SKM-1 treated with dmso at 0.1 percent for 144 hours (cell line): ENCODE results near the gene SCN1A.
"Not testable (repeated sequence)": the region's sequence is repeated elsewhere in the genome, so short reads cannot be mapped to it uniquely, and the experiment has no call there.

Source experiments
- DNase-seq: peaks from one replicate; lab custom pipeline; 2025; ENCODE audit not compliant: unreplicated experiment; lab: John Stamatoyannopoulos, UW

SCN1A gene

GRCh38 chr2:166127217-166128155 is at the start of gene SCN1A:
SCN1A (minus strand) TSS chr2:166128020; CDS start chr2:166073621, 54,399 bp downstream.
- peak; percentile 54 for DNase-seq

DNA sequence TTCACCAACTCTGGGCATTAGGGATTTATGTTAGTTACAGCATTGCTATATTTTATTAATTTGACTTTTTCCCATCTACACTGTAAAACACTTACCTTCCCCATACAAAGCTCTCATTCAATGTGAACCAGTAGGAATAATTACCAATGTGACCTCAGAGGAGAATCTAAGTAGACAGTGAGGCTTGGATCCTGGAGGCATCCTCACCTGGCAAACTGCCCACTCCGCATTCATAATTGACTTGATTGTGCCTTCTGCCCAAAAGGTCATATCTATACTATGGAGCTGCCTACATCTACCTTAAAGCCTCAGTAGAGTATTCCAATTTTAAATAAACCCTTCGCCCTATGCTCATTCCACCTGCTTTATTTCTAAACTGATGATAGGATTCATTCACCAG is 45.4 kb upstream of the SCN1A start:
- DNase-seq: no peak

DNA sequence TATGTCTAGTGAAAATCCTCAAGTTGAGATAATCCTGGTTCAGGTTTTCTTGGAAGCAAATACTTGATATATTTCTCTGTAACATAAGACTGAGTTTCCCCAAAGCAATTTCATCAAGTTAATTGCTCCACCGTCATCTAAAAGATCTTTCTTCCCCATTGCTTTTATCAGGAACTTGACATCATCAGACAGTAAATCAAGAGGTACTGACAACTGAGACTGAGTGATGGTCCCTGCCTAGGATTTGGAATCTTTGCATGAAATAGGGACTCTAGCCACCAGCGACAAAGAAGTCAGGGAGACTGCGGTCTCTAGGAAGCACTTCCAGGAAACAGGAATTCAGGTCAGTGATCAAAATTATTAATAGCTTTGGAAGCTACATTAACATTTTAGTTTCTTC is 43.4 kb upstream of the SCN1A start:
- DNase-seq: no peak

DNA sequence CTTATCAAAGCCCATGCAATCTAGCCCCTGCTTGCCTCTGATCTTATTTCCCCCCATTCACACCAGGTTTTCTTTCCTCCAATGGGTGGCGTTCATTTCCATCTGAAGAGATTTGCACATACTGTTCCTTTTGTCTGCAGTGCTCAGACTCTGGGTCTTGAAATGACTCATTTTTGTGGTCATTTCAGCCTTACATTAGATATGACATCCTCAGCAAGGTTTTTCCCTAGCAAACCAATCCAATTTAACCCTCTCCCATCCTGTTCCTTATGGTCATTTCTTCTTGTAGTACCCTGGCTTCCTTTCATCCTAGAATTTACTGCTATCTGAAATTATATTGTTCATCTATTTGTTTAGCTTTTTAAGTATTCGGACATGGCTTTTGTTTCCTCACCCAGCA is 42.5 kb upstream of the SCN1A start:
- DNase-seq: no peak

DNA sequence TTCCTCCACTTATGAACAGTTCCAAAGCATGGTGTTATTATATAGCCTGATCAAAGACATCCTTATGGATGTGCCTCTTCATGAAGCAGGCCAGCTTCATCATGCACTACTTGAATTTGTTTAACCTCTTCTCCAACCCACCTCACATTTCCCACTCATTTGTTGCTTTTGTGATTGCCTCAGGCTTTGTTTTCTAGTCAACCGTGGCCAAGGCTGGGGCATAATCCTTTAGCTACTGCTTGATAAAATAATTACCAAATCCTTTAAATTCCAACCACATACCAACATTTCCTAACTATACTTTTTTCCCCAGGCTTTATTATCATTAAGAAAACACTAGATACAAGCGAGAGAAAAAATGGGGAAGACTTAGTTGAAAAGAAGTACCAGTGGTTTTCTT is 39.6 kb upstream of the SCN1A start:
- no peak for DNase-seq

DNA sequence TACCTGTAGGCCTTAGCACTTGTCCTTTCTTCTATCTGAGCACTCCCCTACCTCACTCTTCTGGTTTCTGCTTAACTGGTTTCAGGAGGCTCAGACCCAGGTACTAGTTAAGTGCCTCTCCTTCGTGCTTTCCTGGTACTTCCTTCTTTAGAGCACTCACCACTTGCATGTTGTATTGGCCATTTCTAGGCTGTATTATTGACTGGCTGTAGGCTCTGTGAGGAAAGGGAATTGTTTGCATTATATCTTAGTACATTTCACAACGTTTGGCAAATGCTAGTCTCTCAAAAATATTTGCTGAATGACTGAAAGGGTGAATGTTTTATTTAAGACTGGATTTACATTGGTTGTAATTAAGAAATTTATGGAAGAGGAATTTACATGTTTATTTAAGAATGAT is 36.0 kb upstream of the SCN1A start:
- no peak for DNase-seq

DNA sequence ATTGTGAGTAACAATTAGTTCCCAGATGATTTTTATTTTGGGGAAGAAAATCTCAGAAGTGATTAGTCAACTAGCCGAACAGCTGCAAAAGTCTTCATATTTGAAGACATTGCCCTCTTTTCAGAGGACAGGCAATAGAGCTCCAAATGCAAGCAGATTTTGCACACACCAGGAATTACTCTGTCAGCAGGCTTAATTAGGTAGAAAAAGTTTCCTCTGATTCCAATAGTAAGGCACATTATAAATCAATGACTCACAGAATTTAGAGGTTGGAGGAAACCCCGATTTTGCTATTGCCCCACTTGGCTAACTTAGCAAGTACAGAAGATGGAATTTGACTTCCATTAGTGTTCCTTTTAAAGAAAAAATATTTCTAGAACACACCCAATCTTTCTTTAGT is 30.7 kb upstream of the SCN1A start:
- DNase-seq: no peak

DNA sequence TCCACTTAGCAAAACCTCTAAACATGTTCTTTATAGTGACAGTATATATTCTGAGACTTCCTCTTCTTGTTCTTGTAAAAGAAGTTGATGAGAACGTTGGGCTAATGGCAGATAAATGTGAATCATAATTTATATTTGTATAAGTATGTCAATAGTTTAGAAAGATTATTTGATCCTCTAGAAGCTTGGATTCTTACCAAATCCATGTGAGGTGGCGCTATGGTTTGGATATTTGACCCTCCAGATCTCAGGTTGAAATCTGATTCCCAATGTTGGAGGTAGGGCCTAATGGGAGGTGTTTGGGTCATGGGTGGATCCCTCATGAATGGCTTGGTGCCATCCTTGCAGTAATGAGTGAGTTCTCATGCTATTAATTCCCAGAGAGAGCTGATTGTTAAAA is 29.8 kb upstream of the SCN1A start:
- DNase-seq: no peak

- no peak for DNase-seq
Observed at GRCh38 chr2:166156985-166157490, 29.2 kb upstream of the SCN1A start.

DNA sequence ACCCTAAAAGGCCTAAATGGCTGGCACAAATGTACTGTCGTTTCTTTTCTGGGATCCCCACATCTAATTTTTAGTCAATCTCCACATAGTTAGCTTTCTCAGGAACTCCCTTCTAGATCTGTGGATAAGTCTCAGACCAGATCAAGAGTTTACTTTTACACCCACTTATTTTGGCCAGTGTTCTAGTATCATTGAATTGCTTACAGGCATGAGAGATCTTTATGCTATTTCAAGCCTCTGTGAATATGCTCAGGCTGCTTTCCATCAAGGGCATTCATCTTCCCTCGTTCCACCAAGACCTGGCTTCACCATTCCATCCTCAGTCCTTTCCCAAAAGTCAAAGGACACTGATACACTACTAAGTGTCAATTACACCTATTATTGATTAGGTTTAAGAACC is 27.8 kb upstream of the SCN1A start:
- no peak for DNase-seq

DNA sequence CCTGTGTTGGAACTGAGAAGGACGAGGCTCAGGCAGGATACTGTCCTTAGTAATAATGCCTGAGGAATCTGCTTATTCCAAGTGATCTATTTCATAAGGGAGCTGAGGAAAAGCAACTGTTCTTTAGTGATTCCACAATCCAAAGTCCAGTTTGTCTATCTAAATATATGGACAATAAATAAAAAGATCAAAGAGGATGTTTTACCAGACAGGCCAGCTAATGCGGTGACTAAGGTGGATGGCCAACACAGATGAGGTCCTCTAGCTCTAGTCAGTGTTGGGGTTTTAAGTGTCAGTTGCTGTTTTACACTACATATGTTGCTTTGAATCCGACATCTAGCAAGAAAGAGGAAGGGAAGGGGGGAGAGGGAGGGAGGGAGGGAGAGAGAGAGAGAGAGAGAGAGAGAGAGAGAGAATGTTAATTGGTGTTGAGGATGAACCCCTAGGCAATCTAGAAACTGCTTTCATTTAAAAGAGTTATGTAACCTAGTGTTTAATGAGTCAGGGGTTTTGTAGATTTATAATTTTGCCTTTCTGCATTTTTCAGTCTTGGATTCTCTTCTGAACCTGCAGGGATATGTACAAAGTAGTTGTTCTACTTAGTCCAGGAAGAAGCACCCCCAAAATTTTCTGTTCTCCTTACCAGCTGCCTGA is 27.0 kb upstream of the SCN1A start:
- DNase-seq: no peak

GRCh38 chr2:166152064-166152463 is 24.2 kb upstream of the SCN1A start:
- no peak for DNase-seq

DNA sequence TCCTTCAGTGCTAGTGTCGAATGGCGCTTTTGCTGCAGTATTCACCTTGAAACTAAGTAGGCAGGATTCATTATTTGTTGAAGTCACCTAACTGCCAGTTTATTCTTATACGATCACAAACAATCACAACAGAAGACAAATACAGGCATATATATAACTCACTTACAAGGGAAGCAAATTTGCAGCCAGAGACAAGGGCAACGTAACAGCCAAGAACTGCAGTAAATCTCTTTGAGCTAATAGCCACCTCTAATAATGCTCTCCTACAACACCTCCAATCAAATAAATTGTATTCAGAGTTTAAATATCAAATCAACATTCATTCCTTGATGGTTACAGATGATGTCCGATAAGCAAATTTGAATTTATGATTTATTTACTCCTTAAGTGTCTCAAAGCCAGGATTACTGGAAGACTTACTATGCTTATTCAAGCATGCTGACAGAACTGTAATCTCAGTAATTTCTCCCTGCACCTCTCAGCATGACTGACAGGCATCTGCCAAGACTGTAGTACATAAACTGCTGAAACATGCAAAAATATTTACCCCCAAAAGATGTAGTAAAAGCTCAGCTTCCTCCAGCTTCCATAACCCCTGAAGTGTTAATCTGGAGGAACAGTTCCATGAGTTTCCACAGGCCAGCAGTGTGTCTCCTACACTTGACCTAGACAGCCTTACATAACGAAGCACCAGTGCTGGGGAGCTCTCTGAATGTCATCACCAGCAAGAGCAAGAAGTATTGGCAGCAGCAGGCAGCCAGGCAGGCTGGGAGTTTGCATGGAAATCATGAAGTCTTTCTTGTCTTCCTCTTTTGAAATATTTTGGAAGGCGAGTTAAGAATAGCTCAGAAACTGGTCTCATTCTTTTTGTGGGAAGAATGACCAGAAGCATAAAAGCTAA is 20.9 kb upstream of the SCN1A start:
- DNase-seq: no peak

GRCh38 chr2:166147883-166148282 is 20.1 kb upstream of the SCN1A start:
- DNase-seq: no peak

DNA sequence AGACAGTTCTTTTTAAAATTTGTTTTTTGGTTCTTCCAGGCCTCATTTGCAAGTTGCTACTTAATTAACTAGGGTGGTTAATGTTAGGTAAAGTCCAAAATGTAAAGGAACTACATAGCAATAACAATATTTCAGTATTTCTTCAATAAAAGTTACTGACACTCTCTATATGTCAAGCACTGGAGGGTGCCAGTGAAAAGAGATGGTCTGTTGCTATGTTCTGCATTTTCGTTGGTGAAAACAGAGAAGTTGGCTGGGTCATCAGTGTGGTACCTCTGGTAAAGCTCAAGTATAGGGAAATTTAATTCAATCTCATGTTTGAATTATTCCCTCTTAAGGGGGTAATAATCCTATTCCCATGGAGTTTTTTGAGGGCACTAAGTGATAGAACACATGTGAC is 16.3 kb upstream of the SCN1A start:
- no peak for DNase-seq

GRCh38 chr2:166140932-166141331 is 13.1 kb upstream of the SCN1A start:
- DNase-seq: no peak

DNA sequence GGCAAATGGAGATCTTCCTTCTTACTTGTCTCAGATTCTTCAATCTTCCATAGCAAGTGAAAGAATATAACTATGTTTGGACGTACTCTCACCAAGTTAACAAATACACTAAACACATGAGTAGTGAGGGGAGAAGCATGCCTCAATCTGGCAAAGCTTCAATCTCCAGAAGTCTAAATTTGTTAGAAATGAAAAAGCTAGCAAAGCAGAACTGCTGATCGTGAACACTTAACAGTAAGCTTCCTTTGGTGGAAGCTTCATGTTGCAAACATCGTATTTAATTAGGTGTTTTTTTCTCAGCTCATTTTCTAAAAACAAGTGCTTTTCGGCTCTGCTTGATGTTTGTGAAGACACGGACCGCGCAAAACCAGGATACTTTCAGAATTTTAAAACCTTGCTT is 12.7 kb upstream of the SCN1A start:
- DNase-seq: no peak

DNA sequence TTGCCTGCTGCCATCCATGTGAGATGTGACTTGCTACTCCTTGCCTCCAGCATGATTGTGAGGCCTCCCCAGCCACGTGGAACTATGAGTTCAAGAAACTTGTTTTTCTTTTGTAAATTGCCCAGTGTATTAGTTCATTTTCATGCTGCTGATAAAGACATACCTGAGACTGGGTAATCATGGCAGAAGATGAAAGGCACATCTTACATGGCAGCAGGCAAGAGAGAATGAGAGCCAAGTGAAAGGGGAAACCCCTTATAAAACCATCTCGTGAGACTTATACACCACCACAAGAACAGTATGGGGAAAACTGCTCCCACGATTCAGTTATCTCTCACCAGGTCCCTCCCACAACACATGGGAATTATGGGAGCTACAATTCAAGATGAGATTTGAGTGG is 11.7 kb upstream of the SCN1A start:
- not testable (repeated sequence) for DNase-seq

DNA sequence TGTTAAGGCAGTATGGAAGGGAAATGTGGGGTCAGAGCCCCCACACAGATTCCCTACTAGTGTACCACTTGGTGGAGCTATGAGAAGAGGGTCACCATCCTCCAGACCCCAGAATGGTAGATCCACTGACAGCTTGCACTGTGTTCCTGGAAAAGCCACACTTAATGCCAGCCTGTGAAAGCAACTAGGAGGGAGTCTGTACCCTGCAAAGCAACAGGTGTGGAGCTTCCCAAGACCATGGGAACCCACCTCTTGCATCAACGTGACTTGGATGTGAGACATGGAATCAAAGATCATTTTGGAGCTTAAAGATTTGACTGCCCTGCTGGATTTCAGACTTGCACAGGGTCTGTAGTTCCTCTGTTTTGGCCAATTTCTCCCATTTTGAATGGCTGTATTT is 10.8 kb upstream of the SCN1A start:
- no peak for DNase-seq

DNA sequence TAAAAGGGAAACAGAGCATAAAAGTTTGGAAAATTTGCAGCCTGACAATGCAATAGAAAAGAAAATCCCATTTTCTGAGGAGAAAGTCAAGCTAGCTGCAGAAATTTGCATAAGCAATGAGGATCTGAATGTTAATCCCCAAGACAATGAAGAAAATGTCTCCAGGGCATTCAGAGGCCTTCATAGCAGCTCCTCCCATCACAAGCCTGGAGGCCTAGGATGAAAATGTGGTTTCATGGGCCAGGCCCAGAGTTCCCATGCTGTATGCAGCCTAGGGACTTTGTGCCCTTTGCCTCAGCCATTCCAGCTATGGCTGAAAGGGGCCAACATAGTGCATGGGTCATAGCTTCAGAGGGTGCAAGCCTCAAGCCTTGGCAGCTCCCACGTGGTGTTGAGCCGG is 10.3 kb upstream of the SCN1A start:
- DNase-seq: no peak

DNA sequence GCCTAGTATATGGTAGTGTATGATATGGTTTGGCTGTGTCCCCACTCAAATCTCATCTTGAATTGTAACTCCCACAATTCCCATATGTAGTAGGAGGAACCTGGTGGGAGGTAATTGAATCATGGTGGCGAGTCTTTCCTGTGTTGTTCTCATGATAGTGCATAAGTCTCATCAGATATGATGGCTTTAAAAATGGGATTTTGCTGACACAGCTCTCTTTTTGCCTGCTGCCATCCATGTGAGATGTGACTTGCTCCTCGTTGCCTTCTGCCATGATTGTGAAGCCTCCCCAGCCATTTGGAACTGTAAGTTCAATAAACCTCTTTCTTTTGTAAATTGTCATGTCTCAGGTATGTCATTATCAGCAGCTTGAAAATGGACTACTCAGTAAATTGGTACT is 9.5 kb upstream of the SCN1A start:
- no peak for DNase-seq
